ENCODE data around the gene GALNS.
"Not testable (repeated sequence)": the region's sequence is repeated elsewhere in the genome, so short reads cannot be mapped to it uniquely, and the experiment has no call there.

The GALNS gene

DNA sequence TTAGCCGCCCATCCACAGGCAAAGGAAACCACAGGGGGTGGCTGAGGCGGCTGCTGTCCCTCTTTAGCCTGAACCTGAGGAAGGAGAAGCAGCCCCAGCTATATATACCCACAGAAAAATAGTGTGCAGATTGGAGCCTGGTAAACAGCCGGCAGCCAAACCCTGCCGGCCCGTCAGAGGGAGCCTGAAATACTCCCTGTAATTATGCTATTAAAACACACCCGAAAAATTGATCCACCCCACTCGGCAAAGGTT lies 78.5 kb downstream of the GALNS start:
- DNase-seq (ENCODE audit: insufficient read length, low spot score): no peak
- no peak for FAIRE-seq
- TF ChIP-seq TAF1 (IDR thresholded peaks at IDR 0.05; ENCODE audit: low read depth, low read length): no peak

DNA sequence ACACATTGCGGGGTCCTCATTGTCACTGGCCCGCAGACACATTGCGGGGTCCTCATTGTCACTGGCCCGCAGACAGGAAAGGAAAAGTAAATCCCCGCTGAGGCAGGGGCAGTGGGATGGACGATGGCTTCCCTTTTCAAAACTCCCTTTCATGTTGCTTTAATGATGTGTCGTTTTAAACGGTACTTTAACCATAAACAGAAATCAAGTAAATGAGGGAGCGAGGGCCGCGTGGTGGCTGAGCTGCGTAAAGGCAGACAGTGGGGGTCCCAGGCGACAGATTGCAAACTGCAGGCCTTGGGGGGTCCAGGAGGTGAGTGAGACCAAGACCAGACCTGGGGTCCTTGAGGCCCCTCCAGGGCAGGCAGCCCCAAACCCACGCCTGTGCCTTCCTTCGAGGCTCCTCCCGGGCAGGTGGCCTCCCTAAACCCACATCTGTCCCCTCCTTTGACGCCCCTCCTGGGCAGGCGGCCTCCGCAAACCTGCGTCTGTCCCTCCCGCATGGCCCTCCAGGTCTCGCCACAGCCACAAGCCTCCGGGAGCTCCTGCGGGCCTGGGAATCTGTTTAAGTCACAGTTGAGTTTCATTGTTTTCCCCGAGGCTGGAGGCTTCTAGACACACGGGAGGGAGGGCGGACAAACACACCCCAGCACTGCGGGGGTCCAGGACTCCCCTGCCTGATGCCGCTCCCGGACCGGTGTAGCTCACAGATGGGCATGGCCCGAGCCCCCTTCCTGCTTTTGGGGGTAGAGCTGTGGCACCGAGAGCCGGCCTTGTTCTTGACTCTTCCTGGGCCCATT lies 79.1 kb downstream of the GALNS start:
- FAIRE-seq (no peak), DNase-seq (ENCODE audit: insufficient read length, low spot score) (no peak)
- TF ChIP-seq POU2F2 (IDR thresholded peaks at IDR 0.05; ENCODE audit: low read depth, low read length) (no peak), POLR2AphosphoS5 (IDR thresholded peaks at IDR 0.05; ENCODE audit: low read depth, low read length) (no peak), SPI1 (IDR thresholded peaks at IDR 0.05; ENCODE audit: low read depth, low read length) (no peak), TAF1 (IDR thresholded peaks at IDR 0.05; ENCODE audit: low read depth, low read length) (no peak), POLR2A (IDR thresholded peaks at IDR 0.05; ENCODE audit: low read depth, low read length) (no peak)

DNA sequence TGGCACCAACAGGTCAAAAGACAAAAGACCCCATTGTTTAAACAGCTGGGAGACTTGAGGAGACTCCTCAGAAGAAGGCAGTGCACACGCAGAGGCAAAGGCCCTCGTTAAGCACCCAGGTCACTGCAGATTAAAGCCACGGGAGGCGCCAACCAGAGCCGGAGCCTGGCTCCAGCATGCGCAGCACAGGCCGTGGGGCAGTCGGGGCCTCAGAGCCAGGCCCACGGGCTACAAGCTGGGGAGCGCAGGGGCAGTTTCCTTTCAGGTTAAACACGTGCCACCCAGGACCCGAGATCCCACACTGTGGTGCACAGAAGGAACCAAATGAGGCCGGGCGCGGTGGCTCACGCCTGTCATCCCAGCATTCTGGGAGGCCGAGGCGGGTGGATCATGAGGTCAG lies 80.9 kb downstream of the GALNS start:
- TF ChIP-seq TAF1 (IDR thresholded peaks at IDR 0.05; ENCODE audit: low read depth, low read length) (no peak), POLR2AphosphoS5 (IDR thresholded peaks at IDR 0.05; ENCODE audit: low read depth, low read length) (no peak), POLR2A (IDR thresholded peaks at IDR 0.05; ENCODE audit: low read depth, low read length) (no peak), PAX5 (IDR thresholded peaks at IDR 0.05; ENCODE audit: insufficient read depth, low read length, severe bottlenecking) (no peak), SPI1 (IDR thresholded peaks at IDR 0.05; ENCODE audit: low read depth, low read length) (no peak), POU2F2 (IDR thresholded peaks at IDR 0.05; ENCODE audit: low read depth, low read length) (no peak)

DNA sequence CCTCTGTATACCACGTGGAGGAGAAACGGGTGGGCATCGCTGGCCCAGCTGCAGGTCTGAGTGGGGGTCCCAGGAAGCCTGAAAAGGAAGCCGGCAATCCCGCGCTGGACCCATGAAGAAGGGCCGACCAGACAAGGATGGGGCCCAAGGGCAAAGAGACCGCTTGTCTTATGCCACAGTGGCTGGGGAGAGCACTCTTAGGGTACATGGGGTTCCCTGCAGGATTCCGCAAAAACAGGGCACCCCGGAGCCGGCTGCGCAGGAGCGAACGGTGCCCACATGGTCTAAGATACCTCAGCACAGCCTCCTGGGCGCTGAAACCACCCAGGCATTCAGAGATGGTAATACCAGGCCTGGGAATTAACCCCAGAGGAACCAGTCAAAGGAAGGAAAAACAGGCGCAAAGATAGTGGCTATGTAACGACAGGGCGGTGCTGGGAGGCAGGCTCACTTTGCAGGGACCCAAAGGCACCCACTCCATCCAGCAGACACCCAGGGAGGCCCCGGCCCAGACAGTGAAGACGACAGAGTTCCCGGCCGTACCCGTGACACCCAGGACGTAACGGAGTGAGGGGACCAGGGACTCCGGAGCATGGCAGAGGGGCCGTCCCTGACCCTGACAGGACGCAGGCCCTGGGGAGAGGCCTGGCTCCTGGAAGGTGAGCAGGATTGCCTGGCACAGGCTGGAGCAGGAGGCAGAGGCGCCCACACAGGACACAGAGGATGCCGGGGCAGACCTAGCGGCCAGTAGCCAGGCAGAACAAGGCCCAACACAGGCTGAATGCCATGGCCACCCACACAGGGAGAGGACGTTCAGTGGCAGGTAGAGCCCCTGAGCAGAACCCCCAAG lies 82.0 kb downstream of the GALNS start:
- TF ChIP-seq POLR2AphosphoS5 (IDR thresholded peaks at IDR 0.05; ENCODE audit: low read depth, low read length): no peak
- TF ChIP-seq TAF1 (IDR thresholded peaks at IDR 0.05; ENCODE audit: low read depth, low read length): no peak
- no peak for TF ChIP-seq SPI1 (IDR thresholded peaks at IDR 0.05; ENCODE audit: low read depth, low read length)
- no peak for TF ChIP-seq POU2F2 (IDR thresholded peaks at IDR 0.05; ENCODE audit: low read depth, low read length)
- no peak for TF ChIP-seq PAX5 (IDR thresholded peaks at IDR 0.05; ENCODE audit: insufficient read depth, low read length, severe bottlenecking)
- TF ChIP-seq POLR2A (IDR thresholded peaks at IDR 0.05; ENCODE audit: low read depth, low read length): no peak
- FAIRE-seq (no peak), DNase-seq (ENCODE audit: insufficient read length, low spot score) (no peak)

More for the DNA sequence above, 80.9 kb downstream of the GALNS start:
- no peak for DNase-seq (ENCODE audit: insufficient read length, low spot score)
- no peak for FAIRE-seq

DNA sequence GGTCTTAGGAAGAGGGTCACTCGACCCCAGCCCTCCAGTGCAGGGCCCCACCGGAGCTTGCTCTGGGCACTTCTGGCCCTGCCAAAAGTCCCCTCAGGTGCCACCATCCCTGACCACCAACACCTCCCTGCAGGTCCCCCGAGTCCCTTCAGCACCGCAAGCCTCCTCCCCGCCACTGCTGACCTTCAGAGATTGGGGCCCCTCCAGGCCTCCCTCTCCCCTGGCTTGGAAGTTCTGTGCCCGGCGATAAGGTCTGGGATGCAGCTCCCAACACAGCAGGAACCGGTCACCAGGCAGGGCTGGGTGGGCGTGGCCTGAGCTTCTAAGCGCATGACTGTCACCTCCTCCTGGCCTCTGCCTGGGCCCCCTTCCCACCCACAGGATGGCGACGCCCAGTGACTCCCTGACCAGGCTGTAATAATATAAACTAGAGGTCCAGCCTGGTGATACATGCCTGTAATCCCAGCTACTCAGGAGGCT lies 82.9 kb downstream of the GALNS start:
- DNase-seq (ENCODE audit: insufficient read length, low spot score) (no peak), FAIRE-seq (no peak)
- TF ChIP-seq POLR2A (IDR thresholded peaks at IDR 0.05; ENCODE audit: low read depth, low read length) (no peak), POU2F2 (IDR thresholded peaks at IDR 0.05; ENCODE audit: low read depth, low read length) (0 out of 2 replicates have a peak, but pooled peaks have one; percentile 16), POLR2AphosphoS5 (IDR thresholded peaks at IDR 0.05; ENCODE audit: low read depth, low read length) (no peak), TAF1 (IDR thresholded peaks at IDR 0.05; ENCODE audit: low read depth, low read length) (no peak)

DNA sequence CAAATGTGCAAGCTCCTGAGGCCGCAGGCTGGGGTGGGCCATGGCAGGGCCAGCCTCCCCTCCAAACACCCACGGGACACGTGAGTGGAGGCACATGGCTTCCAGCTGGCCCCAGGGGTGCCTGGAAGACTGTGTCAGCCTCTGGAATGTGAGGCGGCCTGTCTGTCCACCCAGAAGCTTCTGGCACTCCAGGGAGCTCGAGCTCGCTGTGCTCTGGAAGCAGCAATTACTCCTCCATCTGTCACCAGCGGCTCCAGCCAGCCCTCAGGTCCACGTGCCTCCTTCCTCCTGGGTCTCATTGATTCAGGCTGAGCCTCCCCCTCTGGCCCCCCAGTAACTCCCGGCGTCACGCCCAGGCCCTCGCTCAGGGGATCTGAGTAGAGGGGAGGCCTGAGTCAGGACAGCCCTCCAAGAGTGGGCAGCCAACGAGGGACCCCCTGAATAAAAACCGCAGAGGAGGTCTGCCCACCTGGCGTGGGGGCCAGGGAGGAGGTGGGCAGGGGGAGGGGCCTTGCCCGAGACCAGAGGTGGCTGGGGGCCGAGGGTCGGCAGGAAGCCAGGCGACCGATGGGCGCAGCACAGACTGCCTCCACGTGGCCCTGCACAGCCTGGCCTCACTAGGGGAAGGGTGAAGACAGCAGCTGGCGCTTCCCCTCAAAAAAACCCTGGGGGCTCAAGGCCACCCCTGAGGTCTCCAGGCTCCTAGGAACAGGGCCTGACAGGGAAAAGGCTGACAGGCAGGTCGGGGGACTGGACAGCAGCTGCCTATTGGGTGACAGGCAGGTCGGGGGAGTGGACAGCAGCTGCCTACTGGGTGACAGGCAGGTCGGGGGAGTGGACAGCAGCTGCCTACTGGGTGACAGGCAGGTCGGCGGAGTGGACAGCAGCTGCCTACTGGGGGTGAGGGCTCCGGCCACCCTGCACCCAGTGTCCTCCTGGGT lies 83.6 kb downstream of the GALNS start:
- DNase-seq (ENCODE audit: insufficient read length, low spot score) (no peak), FAIRE-seq (no peak)
- no peak for TF ChIP-seq POU2F2 (IDR thresholded peaks at IDR 0.05; ENCODE audit: low read depth, low read length)
- no peak for TF ChIP-seq PAX5 (IDR thresholded peaks at IDR 0.05; ENCODE audit: insufficient read depth, low read length, severe bottlenecking)

DNA sequence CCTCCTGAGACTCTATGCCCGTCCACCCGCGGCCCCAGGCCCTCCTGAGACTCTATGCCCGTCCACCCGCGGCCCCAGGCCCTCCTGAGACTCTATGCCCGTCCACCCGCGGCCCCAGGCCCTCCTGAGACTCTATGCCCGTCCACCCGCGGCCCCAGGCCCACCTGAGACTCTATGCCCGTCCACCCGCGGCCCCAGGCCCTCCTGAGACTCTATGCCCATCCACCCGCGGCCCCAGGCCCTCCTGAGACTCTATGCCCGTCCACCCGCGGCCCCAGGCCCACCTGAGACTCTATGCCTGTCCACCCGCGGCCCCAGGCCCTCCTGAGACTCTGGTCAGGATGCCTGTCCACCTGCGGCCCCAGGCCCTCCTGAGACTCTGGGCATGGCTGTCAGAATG lies 85.0 kb downstream of the GALNS start:
- not testable (repeated sequence) for FAIRE-seq; DNase-seq (ENCODE audit: insufficient read length, low spot score)

DNA sequence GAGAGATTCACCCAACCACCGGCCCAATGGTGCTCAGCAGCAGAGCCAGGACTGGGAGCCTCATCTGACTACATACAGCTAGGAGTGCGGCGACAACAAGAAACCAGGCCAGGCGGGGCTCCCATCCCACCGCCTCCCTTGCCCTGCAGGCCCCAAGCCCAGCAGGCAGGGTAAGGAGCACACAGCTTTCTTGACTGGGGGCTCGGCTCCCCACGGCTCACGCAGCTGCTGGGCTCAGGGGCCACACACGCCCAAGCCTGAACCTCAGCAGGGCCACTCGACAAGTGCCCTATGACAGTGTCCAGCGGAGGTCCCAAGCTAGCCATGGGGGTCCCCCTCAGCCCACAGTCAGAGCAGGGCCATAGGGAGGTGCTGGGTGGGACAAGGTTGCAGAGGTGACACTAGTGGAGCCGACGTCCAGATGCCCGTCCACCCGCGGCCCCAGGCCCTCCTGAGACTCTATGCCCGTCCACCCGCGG lies 85.4 kb downstream of the GALNS start:
- no peak for TF ChIP-seq SPI1 (IDR thresholded peaks at IDR 0.05; ENCODE audit: low read depth, low read length)
- no peak for TF ChIP-seq POLR2A (IDR thresholded peaks at IDR 0.05; ENCODE audit: low read depth, low read length)
- TF ChIP-seq PAX5 (IDR thresholded peaks at IDR 0.05; ENCODE audit: insufficient read depth, low read length, severe bottlenecking): no peak
- TF ChIP-seq POU2F2 (IDR thresholded peaks at IDR 0.05; ENCODE audit: low read depth, low read length): no peak
- no peak for TF ChIP-seq POLR2AphosphoS5 (IDR thresholded peaks at IDR 0.05; ENCODE audit: low read depth, low read length)
- TF ChIP-seq TAF1 (IDR thresholded peaks at IDR 0.05; ENCODE audit: low read depth, low read length): no peak
- FAIRE-seq: no peak
- DNase-seq (ENCODE audit: insufficient read length, low spot score): no peak

DNA sequence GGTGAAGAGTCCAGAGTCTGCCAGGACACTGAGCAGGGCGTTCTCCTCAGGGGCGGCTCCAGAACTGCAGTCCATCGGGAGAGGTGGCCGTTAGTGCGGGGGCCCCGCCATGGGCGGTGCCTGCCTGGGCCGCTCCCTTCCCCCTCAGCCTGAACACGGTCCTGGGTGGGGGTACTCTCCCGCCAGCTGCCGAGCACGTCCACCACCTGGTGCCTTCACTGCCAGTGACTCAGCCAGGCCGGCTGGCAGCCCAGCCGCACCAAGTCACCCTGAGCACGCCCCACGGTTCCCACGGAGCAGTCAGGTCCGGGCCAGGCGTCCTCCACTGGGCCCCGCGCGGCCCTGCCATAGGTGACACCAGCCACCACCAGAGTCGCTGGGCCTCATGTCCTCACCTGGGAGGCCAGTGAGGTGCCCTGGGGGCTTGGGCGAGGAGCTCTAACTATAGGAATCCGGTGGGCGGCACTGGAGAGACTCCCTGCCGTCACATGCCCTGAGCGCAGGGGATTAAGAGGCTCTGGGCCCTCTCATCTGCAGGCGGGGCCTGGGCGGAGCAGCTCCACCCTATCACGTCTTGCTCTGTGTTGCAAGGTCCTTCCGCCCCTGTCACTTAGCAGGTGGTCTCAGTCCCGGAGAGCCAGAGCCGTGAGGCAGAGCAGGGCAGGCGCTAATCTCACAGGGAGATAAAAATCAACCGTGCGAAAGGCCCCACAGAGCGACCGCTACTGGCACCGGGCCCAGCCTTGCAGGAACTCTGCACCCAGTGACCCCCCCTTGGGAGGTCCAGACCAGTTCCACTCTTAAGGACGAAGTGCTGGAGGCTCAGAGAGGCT lies 86.1 kb downstream of the GALNS start:
- FAIRE-seq (peak; percentile 20), DNase-seq (ENCODE audit: insufficient read length, low spot score) (no peak)
- TF ChIP-seq PAX5 (IDR thresholded peaks at IDR 0.05; ENCODE audit: insufficient read depth, low read length, severe bottlenecking): no peak
- no peak for TF ChIP-seq POU2F2 (IDR thresholded peaks at IDR 0.05; ENCODE audit: low read depth, low read length)
- no peak for TF ChIP-seq POLR2A (IDR thresholded peaks at IDR 0.05; ENCODE audit: low read depth, low read length)
- no peak for TF ChIP-seq TAF1 (IDR thresholded peaks at IDR 0.05; ENCODE audit: low read depth, low read length)
